H1 (cell line): ENCODE measurements around the gene IGSF9. TPM values are rescaled to one million over a fixed set of nuclear protein-coding genes. Genes with fewer than 3 reads are reported as not detected.

Source experiments
- BCL11A ChIP-seq, 2 experiments: IDR thresholded peaks; one replicate each; pipeline ENCODE4 v1.6.1; 2011; ENCODE audit warnings: low read depth in 2 of 2, low read length in 2 of 2, mild to moderate bottlenecking in 2 of 2
- CTBP2 ChIP-seq: IDR thresholded peaks from 2 replicates; pipeline ENCODE4 v1.7.0; 2011; ENCODE audit warnings: borderline replicate concordance, mild to moderate bottlenecking, moderate library complexity, mixed read lengths, low read length; ENCODE audit not compliant: insufficient read depth, insufficient read length
- FOSL1 ChIP-seq: IDR thresholded peaks from 2 replicates; pipeline ENCODE4 v1.6.1; 2011; ENCODE audit warnings: mild to moderate bottlenecking, low read depth, low read length, moderate library complexity; ENCODE audit not compliant: insufficient read depth
- POU5F1 ChIP-seq: IDR thresholded peaks from 2 replicates; pipeline ENCODE4 v1.6.1; 2011; ENCODE audit warnings: low read depth, mild to moderate bottlenecking, low read length, moderate library complexity
- RNF2 ChIP-seq: fragments of 200-900, 300-1000 bp; sonication (generic); IDR thresholded peaks from 2 replicates; pipeline ENCODE4 v1.7.1; 2016; ENCODE audit warnings: borderline replicate concordance, low read depth, mild to moderate bottlenecking, antibody characterized with exemption, low read length; ENCODE audit not compliant: poor library complexity, severe bottlenecking; ENCODE audit errors: missing control alignments
- SRF ChIP-seq: IDR thresholded peaks from 2 replicates; pipeline ENCODE4 v1.6.1; 2011; ENCODE audit warnings: mild to moderate bottlenecking, low read depth, low read length, moderate library complexity
- polyA plus RNA-seq, 7 experiments: library from polyadenylated mRNA; depleted of rRNA in 3 of 7; stranded (reverse) in 5 of 7; unstranded in 2 of 7; fragments of >200 nt in 5 of 7; fragments of 200-250 nt in 2 of 7; gene quantifications; 1 replicate in 5 of 7; 2 replicates in 1 of 7; 4 replicates in 1 of 7; pipeline versions ENCODE4 v1.2.1 to v1.2.3, GENCODE V29; 2011 to 2013; ENCODE audit warnings: missing spikeins in 2 of 7, mixed read lengths in 2 of 7
- total RNA-seq: library from RNA; stranded (reverse); fragmentation: NEBNext Ultra II Directional; extraction: Animal tissue kit (Norgen Biotek cat#: 25700); gene quantifications from 2 replicates; pipeline ENCODE4 v1.2.1, GENCODE V29; 2021

The IGSF9 gene
- total and polyA plus RNA-seq, 2 of the 8 experiments (the other 6 are each of a cell fraction or from before 2014, with no cell fraction given) = 10.9 to 28.1 TPM

DNA sequence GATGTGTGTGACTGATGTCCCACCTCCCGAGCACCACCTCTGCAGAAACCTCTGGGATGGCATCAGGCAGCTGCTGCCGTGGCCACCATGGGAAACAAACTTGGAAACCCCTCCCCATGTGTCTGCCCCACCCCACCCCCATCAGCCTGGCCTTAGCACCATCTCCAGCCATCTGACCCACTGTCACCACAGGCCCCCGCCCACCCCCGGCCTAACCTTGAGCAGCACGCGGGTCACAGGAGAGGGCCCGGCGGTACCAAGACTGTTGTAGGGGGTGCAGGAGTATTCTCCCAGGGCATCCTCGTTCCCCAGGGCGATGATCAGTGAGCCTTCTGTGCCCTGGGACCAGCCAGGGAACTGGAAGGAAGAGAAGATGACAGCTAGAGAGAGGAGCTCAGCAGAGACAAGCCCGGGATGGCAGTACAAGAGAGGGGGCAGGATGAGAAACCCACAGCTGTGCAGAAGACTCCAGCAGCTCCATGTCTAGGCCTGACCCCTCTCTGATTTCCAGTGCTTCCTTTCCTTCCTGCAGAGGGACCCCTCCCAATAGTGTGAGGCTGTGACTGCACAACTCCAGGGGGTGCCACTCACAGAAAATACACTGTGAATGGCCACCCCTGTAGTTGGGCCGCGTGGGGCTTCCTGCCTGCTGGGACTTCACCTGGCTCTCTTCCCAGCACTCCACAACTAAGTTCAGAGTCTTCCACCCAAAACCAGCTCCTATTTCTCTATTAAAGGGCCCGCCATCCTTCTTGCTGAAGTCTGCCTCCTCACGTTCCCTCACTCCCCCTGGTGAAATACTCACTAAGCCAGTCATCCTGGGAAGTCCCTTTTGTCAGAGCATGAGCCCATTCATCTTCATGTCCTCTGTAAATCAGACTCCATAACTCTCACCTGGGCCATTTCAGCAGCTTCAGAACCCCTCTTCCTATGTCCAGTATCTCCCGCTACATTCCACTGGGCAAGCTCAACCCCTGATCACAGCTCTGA is 12.8 kb downstream of the IGSF9 start (continued):
- TF ChIP-seq SRF (no peak), POU5F1 (no peak), CTBP2 (no peak), RNF2 (no peak), FOSL1 (no peak), BCL11A (IDR thresholded peaks at IDR 0.05; ENCODE audit: low read depth in 2 of 2, low read length in 2 of 2) (no peak)
